ENCODE measurements around the gene LMO7. TPM values are rescaled to one million over a fixed set of nuclear protein-coding genes. Genes with fewer than 3 reads are reported as not detected.

Gene LMO7
- total and polyA plus RNA-seq, 2 donors from 2014 or later = 44.0 to 138 TPM

GRCh38 chr13:75660694-75661093, 24.6 kb downstream of the LMO7 start:
- Histone ChIP-seq H3K4me3 (ENCODE audit: low read length in 3 of 3) (no peak overlapping the region), H3K27ac (ENCODE audit: low read depth in 2 of 2, low read length in 2 of 2) (no peak overlapping the region), H3K4me1 (ENCODE audit: control insufficient read depth in 2 of 3, insufficient read depth in 2 of 3, low read depth in 1 of 3, low read length in 3 of 3) (peaks cover 0 to 8% (median 6%) of the 10 kb centered on the region in 3 donors), H3K27me3 (ENCODE audit: control insufficient read depth, insufficient read depth, low read length) (no peaks in the 10 kb centered on the region), H3K36me3 (ENCODE audit: control insufficient read depth in 2 of 3, insufficient read depth in 3 of 3, low read length in 3 of 3) (no peaks in the 10 kb centered on the region), H3K9me3 (ENCODE audit: control insufficient read depth in 2 of 3, insufficient read depth in 1 of 3, low read length in 3 of 3) (no peaks in the 10 kb centered on the region), H3K9ac (ENCODE audit: low read length in 3 of 3) (no peak overlapping the region)
- DNase-seq = no peak
- TF ChIP-seq, protein P1, sequence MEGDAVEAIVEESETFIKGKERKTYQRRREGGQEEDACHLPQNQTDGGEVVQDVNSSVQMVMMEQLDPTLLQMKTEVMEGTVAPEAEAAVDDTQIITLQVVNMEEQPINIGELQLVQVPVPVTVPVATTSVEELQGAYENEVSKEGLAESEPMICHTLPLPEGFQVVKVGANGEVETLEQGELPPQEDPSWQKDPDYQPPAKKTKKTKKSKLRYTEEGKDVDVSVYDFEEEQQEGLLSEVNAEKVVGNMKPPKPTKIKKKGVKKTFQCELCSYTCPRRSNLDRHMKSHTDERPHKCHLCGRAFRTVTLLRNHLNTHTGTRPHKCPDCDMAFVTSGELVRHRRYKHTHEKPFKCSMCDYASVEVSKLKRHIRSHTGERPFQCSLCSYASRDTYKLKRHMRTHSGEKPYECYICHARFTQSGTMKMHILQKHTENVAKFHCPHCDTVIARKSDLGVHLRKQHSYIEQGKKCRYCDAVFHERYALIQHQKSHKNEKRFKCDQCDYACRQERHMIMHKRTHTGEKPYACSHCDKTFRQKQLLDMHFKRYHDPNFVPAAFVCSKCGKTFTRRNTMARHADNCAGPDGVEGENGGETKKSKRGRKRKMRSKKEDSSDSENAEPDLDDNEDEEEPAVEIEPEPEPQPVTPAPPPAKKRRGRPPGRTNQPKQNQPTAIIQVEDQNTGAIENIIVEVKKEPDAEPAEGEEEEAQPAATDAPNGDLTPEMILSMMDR (IDR thresholded peaks at IDR 0.05; ENCODE audit: borderline replicate concordance, extremely low read depth, insufficient read depth) = no peak
- no peak for FAIRE-seq
- intact Hi-C loops (cut with DNase I) = no loop called here

GRCh38 chr13:75661443-75661842, 25.3 kb downstream of the LMO7 start:
- H3K9ac ChIP-seq (ENCODE audit: low read length in 3 of 3) = peak overlapping the region in 1 of 3 donors; percentile 62
- H3K27ac ChIP-seq (ENCODE audit: low read depth in 2 of 2, low read length in 2 of 2) = peak overlapping the region; percentile 44 to 51
- intact Hi-C loops (cut with DNase I) = no loop called here
- DNase-seq (peak in 1 of 5 donors; percentile 9), FAIRE-seq (no peak)
- H3K36me3 ChIP-seq (ENCODE audit: control insufficient read depth in 2 of 3, insufficient read depth in 3 of 3, low read length in 3 of 3) = no peaks in the 10 kb centered on the region
- TF ChIP-seq, protein P1 (IDR thresholded peaks at IDR 0.05; ENCODE audit: borderline replicate concordance, extremely low read depth, insufficient read depth) = no peak
- peaks cover 0 to 8% (median 6%) of the 10 kb centered on the region in 3 donors for H3K4me1 ChIP-seq (ENCODE audit: control insufficient read depth in 2 of 3, insufficient read depth in 2 of 3, low read depth in 1 of 3, low read length in 3 of 3)
- no peaks in the 10 kb centered on the region for H3K9me3 ChIP-seq (ENCODE audit: control insufficient read depth in 2 of 3, insufficient read depth in 1 of 3, low read length in 3 of 3)
- peak overlapping the region in 1 of 3 donors; percentile 7 for H3K4me3 ChIP-seq (ENCODE audit: low read length in 3 of 3)
- H3K27me3 ChIP-seq (ENCODE audit: control insufficient read depth, insufficient read depth, low read length) = no peaks in the 10 kb centered on the region

DNA sequence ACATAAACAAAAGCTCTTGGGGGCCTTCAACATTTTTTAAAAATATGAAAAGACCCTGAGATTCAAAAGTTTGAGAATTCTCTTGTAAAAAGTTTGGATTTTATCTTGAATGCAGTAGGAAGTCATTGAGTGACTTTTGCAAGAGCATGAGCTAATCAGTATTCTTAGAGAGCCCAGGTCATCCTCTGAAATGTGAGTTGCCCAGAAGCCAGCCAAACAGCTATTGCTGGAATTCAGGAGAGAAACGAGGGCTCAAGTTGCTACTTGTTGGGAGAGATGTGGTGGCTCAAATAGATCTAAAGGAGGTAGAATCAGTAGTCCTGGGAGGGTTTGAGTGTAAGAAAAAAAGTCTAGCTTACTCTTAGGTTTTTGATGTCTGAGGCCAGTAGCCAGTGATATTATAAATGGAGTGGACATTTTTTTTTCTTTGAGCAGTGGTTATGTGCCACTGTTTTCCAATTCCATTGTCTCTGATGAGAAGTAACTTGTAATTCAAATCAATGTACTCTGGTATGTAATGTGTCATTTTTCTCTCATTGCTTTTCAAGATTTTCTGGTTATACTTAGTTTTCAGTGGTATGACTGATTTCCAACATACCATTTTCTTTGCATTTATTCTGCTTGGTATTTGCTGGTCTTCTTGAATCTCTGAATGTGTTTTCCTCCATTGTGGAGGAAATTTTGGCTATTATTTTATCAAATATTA, 30.7 kb downstream of the LMO7 start:
- DNase-seq = no peak
- no peak for FAIRE-seq
- TF ChIP-seq, protein P1 (IDR thresholded peaks at IDR 0.05; ENCODE audit: borderline replicate concordance, extremely low read depth, insufficient read depth) = no peak
- no peak overlapping the region for H3K4me3 ChIP-seq (ENCODE audit: low read length in 3 of 3)
- no peaks in the 10 kb centered on the region for H3K36me3 ChIP-seq (ENCODE audit: control insufficient read depth in 2 of 3, insufficient read depth in 3 of 3, low read length in 3 of 3)
- intact Hi-C loops (cut with DNase I) = no loop called here
- no peak overlapping the region for H3K27ac ChIP-seq (ENCODE audit: low read depth in 2 of 2, low read length in 2 of 2)
- H3K9me3 ChIP-seq (ENCODE audit: control insufficient read depth in 2 of 3, insufficient read depth in 1 of 3, low read length in 3 of 3) = no peaks in the 10 kb centered on the region
- no peaks in the 10 kb centered on the region for H3K27me3 ChIP-seq (ENCODE audit: control insufficient read depth, insufficient read depth, low read length)
- no peak overlapping the region for H3K9ac ChIP-seq (ENCODE audit: low read length in 3 of 3)
- H3K4me1 ChIP-seq (ENCODE audit: control insufficient read depth in 2 of 3, insufficient read depth in 2 of 3, low read depth in 1 of 3, low read length in 3 of 3) = peaks cover 0 to 11% (median 3%) of the 10 kb centered on the region in 3 donors
